SK-N-SH treated with all-trans-retinoic acid at 6 μM for 48 hours (cell line): ENCODE measurements around the gene TMPRSS4.

ENCODE experiments used
- RARB ChIP-seq: fragments of 250-450 bp; sonication (Bioruptor Pico); IDR thresholded peaks from 2 replicates; pipeline ENCODE4 v1.8.0; 2021; ENCODE audit warnings: mild to moderate bottlenecking, moderate library complexity
- TOX ChIP-seq: fragments of 250-450 bp; sonication (Bioruptor Pico); IDR thresholded peaks from 2 replicates; pipeline ENCODE4 v1.8.0; 2021; ENCODE audit warnings: mild to moderate bottlenecking, moderate library complexity, borderline replicate concordance
- ZC3H10 ChIP-seq: fragments of 250-450 bp; sonication (Bioruptor Pico); IDR thresholded peaks from 2 replicates; pipeline ENCODE4 v1.5.1; 2021; ENCODE audit warnings: mild to moderate bottlenecking, moderate library complexity
- ZNF8 ChIP-seq: fragments of 450-650 bp; formaldehyde crosslinking; IDR thresholded peaks from 2 replicates; pipeline ENCODE4 v1.5.0; 2020; ENCODE audit warnings: mild to moderate bottlenecking, moderate library complexity
- TF ChIP-seq, protein P1 (sequence below): fragments of 250-450 bp; sonication (Bioruptor Pico); IDR thresholded peaks from 2 replicates; pipeline ENCODE4 v1.8.0; 2020; ENCODE audit warnings: mild to moderate bottlenecking, moderate library complexity, borderline replicate concordance

DNA sequence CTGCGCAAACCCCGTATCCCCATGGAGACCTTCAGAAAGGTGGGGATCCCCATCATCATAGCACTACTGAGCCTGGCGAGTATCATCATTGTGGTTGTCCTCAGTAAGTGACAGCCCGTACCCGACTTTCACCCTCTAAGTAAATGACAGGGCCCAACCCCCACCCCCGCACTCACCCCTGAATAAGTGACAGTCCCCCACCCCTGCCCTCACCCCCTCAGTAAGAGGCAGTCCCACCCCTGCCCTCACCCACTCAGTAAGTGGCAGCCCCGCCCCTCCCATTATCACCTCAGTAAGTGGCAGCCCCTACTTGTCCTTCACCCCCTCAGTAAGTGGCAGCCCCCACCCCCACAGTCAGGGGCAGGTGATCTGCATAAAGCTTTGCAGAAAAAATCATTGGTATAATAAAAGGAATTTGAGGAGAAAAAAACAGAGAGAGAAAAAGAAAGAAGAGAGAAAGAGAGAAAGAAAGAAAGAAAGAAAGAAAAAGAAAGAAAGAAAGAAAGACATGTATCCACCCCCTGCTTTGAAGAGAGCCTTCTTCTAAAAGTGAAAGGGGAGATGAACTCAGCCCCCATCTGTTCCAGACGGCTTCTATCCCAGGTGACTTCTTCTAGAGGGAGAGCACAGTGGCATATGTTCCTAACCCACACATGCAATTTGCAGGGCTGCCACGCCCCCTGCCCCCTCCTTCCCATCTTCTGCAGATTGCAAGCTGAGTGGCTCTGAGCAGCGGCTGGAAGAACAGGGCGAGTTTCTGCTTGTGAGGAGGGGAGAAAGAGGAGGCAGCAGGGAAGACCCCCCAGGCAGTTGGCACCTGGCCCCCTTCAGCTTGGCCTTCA is 22.3 kb downstream of the TMPRSS4 start:
- TF ChIP-seq RARB (CRISPR knock-in tag): no peak
- no peak for TF ChIP-seq TOX (CRISPR knock-in tag)
- TF ChIP-seq, protein P1, sequence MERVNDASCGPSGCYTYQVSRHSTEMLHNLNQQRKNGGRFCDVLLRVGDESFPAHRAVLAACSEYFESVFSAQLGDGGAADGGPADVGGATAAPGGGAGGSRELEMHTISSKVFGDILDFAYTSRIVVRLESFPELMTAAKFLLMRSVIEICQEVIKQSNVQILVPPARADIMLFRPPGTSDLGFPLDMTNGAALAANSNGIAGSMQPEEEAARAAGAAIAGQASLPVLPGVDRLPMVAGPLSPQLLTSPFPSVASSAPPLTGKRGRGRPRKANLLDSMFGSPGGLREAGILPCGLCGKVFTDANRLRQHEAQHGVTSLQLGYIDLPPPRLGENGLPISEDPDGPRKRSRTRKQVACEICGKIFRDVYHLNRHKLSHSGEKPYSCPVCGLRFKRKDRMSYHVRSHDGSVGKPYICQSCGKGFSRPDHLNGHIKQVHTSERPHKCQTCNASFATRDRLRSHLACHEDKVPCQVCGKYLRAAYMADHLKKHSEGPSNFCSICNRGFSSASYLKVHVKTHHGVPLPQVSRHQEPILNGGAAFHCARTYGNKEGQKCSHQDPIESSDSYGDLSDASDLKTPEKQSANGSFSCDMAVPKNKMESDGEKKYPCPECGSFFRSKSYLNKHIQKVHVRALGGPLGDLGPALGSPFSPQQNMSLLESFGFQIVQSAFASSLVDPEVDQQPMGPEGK (CRISPR knock-in tag): no peak
- TF ChIP-seq ZC3H10 (CRISPR knock-in tag): no peak
- TF ChIP-seq ZNF8: no peak
